ENCODE results near the gene PHF5A.

DNA sequence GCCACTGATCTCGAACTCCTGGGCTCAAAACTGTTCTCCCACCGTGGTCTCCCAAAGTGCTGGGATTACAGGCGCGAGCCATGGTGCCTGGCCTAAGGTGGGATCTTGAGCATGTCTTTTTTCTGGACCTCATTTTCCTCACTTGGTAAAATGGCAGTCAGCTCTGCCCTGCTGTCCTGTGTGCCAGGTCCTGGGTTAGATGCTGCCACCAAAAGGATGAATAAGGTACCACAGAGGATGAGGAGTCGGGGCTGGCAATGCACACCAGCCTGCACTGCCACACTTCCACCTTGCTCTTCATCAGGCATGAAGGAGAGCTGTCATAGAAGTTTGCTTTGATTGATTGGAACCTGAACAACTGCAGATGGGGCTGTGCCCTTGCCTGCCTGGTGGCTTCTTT is 32.7 kb upstream of the PHF5A start:
- no peak for TF ChIP-seq EZH2phosphoT487 (IDR thresholded peaks at IDR 0.05; ENCODE audit: insufficient read depth, low read depth)
- no peak for TF ChIP-seq EZH2 (IDR thresholded peaks at IDR 0.05; ENCODE audit: insufficient read depth, poor library complexity, severe bottlenecking)
